Pulmonary artery endothelial cell (primary cell): ENCODE measurements around the gene CCNY. TPM values are rescaled to one million over a fixed set of nuclear protein-coding genes. Genes with fewer than 3 reads are reported as not detected.
"Not testable (repeated sequence)": the region's sequence is repeated elsewhere in the genome, so short reads cannot be mapped to it uniquely, and the experiment has no call there.

Experiments used
- DNase-seq: peaks from one replicate; pipeline ENCODE4 v3.0.0-alpha.2; 2011; ENCODE audit warnings: low read depth, low spot score
- total RNA-seq: library from RNA; depleted of rRNA; stranded (reverse); fragments of >200 nt; gene quantifications from 2 replicates; pipeline ENCODE4 v1.2.3, GENCODE V29; 2014

The CCNY gene
- total RNA-seq, 1 donor from 2014 or later = 93.8 TPM

- no peak for DNase-seq
Measured at GRCh38 chr10:35400595-35401268, 64.4 kb downstream of the CCNY start.

- not testable (repeated sequence) for DNase-seq
Measured at GRCh38 chr10:35403491-35403890, 67.2 kb downstream of the CCNY start.

- DNase-seq = not testable (repeated sequence)
Measured at GRCh38 chr10:35404077-35404476, 67.8 kb downstream of the CCNY start.

- DNase-seq = not testable (repeated sequence)
Measured at GRCh38 chr10:35406003-35406630, 69.8 kb downstream of the CCNY start.

- DNase-seq = not testable (repeated sequence)
Measured at GRCh38 chr10:35407696-35408095, 71.4 kb downstream of the CCNY start.

- DNase-seq = peak; percentile 58
Measured at GRCh38 chr10:35409094-35409582, 72.8 kb downstream of the CCNY start.

- DNase-seq = no peak
Measured at GRCh38 chr10:35409808-35410207, 73.5 kb downstream of the CCNY start.

GRCh38 chr10:35412003-35412723 is 75.9 kb downstream of the CCNY start:
- no peak for DNase-seq

- DNase-seq = no peak
Measured at GRCh38 chr10:35412900-35413491, 76.7 kb downstream of the CCNY start.

GRCh38 chr10:35413985-35414861 is 77.9 kb downstream of the CCNY start:
- DNase-seq = no peak

- no peak for DNase-seq
Measured at GRCh38 chr10:35415505-35415904, 79.2 kb downstream of the CCNY start.

- no peak for DNase-seq
Measured at GRCh38 chr10:35416619-35417312, 80.5 kb downstream of the CCNY start.

- no peak for DNase-seq
Measured at GRCh38 chr10:35417313-35417625, 81.0 kb downstream of the CCNY start.

- no peak for DNase-seq
Measured at GRCh38 chr10:35417795-35418194, 81.5 kb downstream of the CCNY start.

- DNase-seq = not testable (repeated sequence)
Measured at GRCh38 chr10:35418580-35418979, 82.3 kb downstream of the CCNY start.

- DNase-seq = no peak
Measured at GRCh38 chr10:35420044-35420443, 83.7 kb downstream of the CCNY start.

- no peak for DNase-seq
Measured at GRCh38 chr10:35420827-35421552, 84.7 kb downstream of the CCNY start.

GRCh38 chr10:35421553-35422178 is 85.4 kb downstream of the CCNY start:
- DNase-seq = peak; percentile 79

GRCh38 chr10:35422228-35422627 is 85.9 kb downstream of the CCNY start:
- DNase-seq = peak; percentile 82
